Left forelimb (tissue), 1 donor: Measurements from ENCODE around the gene FNDC8.
"Not testable (repeated sequence)": the region's sequence is repeated elsewhere in the genome, so short reads cannot be mapped to it uniquely, and the experiment has no call there.

Experiments
- DNase-seq: peaks from one replicate; pipeline ENCODE4 v3.0.0-alpha.2; 2018; ENCODE audit warnings: low spot score

FNDC8 gene

GRCh38 chr17:35171834-35172233 lies 50.4 kb downstream of the FNDC8 start:
- DNase-seq: no peak

GRCh38 chr17:35172321-35172720 lies 50.9 kb downstream of the FNDC8 start:
- peak; percentile 14 for DNase-seq

GRCh38 chr17:35174835-35175334 lies 53.5 kb downstream of the FNDC8 start:
- DNase-seq: no peak

GRCh38 chr17:35175638-35176415 lies 54.4 kb downstream of the FNDC8 start:
- DNase-seq: peak; percentile 57

- peak; percentile 51 for DNase-seq
Measured at GRCh38 chr17:35176897-35177296, 55.5 kb downstream of the FNDC8 start.

GRCh38 chr17:35179379-35179778 lies 58.0 kb downstream of the FNDC8 start:
- not testable (repeated sequence) for DNase-seq
